BJ (cell line): Measurements from ENCODE around the gene IFITM10. TPM values are rescaled to one million over a fixed set of nuclear protein-coding genes. Genes with fewer than 3 reads are reported as not detected.

ENCODE experiments used
- CTCF ChIA-PET: fragments of 350-600 bp; formaldehyde crosslinking; extraction: SDS; loops from one replicate; lab custom pipeline; 2021; ENCODE audit warnings: antibody characterized with exemption, inconsistent platforms; lab: Yijun Ruan, JAX
- POLR2A ChIA-PET: fragments of 300-600 bp; sonication (Branson Sonifier 250); formaldehyde crosslinking; extraction: SDS; loops from one replicate; lab custom pipeline; 2021; ENCODE audit warnings: antibody characterized with exemption; lab: Charles Lee
- DNase-seq: peaks from one replicate; pipeline ENCODE4 v3.0.0-alpha.2; 2011; ENCODE audit warnings: low read depth
- H3K27me3 ChIP-seq: 2 replicates; pipeline ENCODE4 v1.6.0; 2011; ENCODE audit warnings: low read length; ENCODE audit not compliant: control insufficient read depth, insufficient read depth
- H3K36me3 ChIP-seq: 2 replicates; pipeline ENCODE4 v1.5.1; 2011; ENCODE audit warnings: low read length; ENCODE audit not compliant: control insufficient read depth, insufficient read depth
- H3K4me3 ChIP-seq: 2 replicates; pipeline ENCODE4 v1.5.1; 2011; ENCODE audit warnings: low read depth, mild to moderate bottlenecking, control low read depth, low read length
- CTCF ChIP-seq: IDR thresholded peaks from 2 replicates; pipeline ENCODE4 v1.5.1; 2011; ENCODE audit warnings: low read depth, mild to moderate bottlenecking, control low read depth, inconsistent platforms, low read length, moderate library complexity; ENCODE audit not compliant: insufficient read depth
- polyA plus RNA-seq: library from polyadenylated mRNA; depleted of rRNA; stranded (reverse); fragments of >200 nt; gene quantifications from 2 replicates; pipeline ENCODE4 v1.2.3, GENCODE V29; 2011

The IFITM10 gene
- polyA plus RNA-seq, 1 experiment, result 0.22 TPM

- ChIA-PET CTCF (interaction anchor here (1.2 kb wide), 1 partner anchor 75 kb away, joined by 4 read pairs; no protein-coding TSS in a partner anchor), POLR2A (no interaction called here)
- Histone ChIP-seq H3K4me3 (no peak overlapping the region), H3K27me3 (no peaks in the 10 kb centered on the region), H3K36me3 (peaks cover 25% of the 10 kb centered on the region)
- DNase-seq, result no peak
- TF ChIP-seq CTCF, result no peak
These were observed 7.6 kb upstream of the IFITM10 start for GRCh38 chr11:1757861-1758610.

- no peak overlapping the region for H3K4me3 ChIP-seq
- DNase-seq, result no peak
- ChIA-PET CTCF (interaction anchor here (0.6 to 1.5 kb wide), 3 partner anchors 63 to 245 kb away, joined by 3 to 4 read pairs (median 4); no protein-coding TSS in a partner anchor), POLR2A (no interaction called here)
- no peaks in the 10 kb centered on the region for H3K27me3 ChIP-seq
- peaks cover 26% of the 10 kb centered on the region for H3K36me3 ChIP-seq
- TF ChIP-seq CTCF, result no peak
These were observed 6.7 kb upstream of the IFITM10 start for GRCh38 chr11:1756791-1757771.

GRCh38 chr11:1755692-1756561 is 5.5 kb upstream of the IFITM10 start:
- peaks cover 26% of the 10 kb centered on the region for H3K36me3 ChIP-seq
- H3K4me3 ChIP-seq, result no peak overlapping the region
- ChIA-PET POLR2A (no interaction called here), CTCF (interaction anchor here (0.6 to 1.5 kb wide), 4 partner anchors 62 to 395 kb away, joined by 3 to 4 read pairs (median 4); no protein-coding TSS in a partner anchor)
- H3K27me3 ChIP-seq, result no peaks in the 10 kb centered on the region
- no peak for DNase-seq
- no peak for TF ChIP-seq CTCF

GRCh38 chr11:1755344-1755691 is 4.9 kb upstream of the IFITM10 start:
- POLR2A ChIA-PET, result no interaction called here
- CTCF ChIA-PET, result interaction anchor here (0.6 to 1.2 kb wide), 2 partner anchors 62 to 396 kb away, joined by 3 to 4 read pairs; no protein-coding TSS in a partner anchor
- DNase-seq, result no peak
- Histone ChIP-seq H3K36me3 (peaks cover 23% of the 10 kb centered on the region), H3K27me3 (no peaks in the 10 kb centered on the region), H3K4me3 (no peak overlapping the region)
- no peak for TF ChIP-seq CTCF
